Skeletal muscle tissue (tissue), 4 donors: ENCODE results near the gene RAB11A. TPM values are rescaled to one million over a fixed set of nuclear protein-coding genes. Genes with fewer than 3 reads are reported as not detected.

Source experiments
- H3K27ac ChIP-seq: one replicate; pipeline ENCODE4 v1.7.0; 2013; ENCODE audit warnings: mild to moderate bottlenecking, low read depth, low read length, inconsistent platforms
- H3K27me3 ChIP-seq, 3 donors: one replicate each; pipeline ENCODE4 v1.7.0; 2013; ENCODE audit warnings: low read length in 3 of 3; ENCODE audit not compliant: control insufficient read depth in 3 of 3, insufficient read depth in 3 of 3
- H3K36me3 ChIP-seq, 3 donors: one replicate each; pipeline ENCODE4 v1.7.0; 2013; ENCODE audit warnings: low read length in 3 of 3; ENCODE audit not compliant: control insufficient read depth in 3 of 3, insufficient read depth in 3 of 3
- H3K4me1 ChIP-seq, 3 donors: one replicate each; pipeline ENCODE4 v1.7.0; 2013; ENCODE audit warnings: low read length in 3 of 3, mild to moderate bottlenecking in 3 of 3; ENCODE audit not compliant: control insufficient read depth in 3 of 3, insufficient read depth in 3 of 3
- H3K4me3 ChIP-seq, 3 donors: one replicate each; pipeline ENCODE4 v1.7.0; 2013; ENCODE audit warnings: low read length in 3 of 3
- H3K9ac ChIP-seq, 3 donors: one replicate each; pipeline ENCODE4 v1.7.0; 2013; ENCODE audit warnings: low read length in 3 of 3, mild to moderate bottlenecking in 3 of 3, moderate library complexity in 2 of 3, low read depth in 1 of 3
- H3K9me3 ChIP-seq, 3 donors: one replicate each; pipeline ENCODE4 v1.7.0; 2013; ENCODE audit warnings: low read length in 3 of 3; ENCODE audit not compliant: control insufficient read depth in 3 of 3
- total RNA-seq: library from RNA; depleted of rRNA; stranded (reverse); fragments of >200 nt; gene quantifications from one replicate; pipeline ENCODE4 v1.2.3, GENCODE V29; 2014
- donor health status: Osteomylitis.

Gene RAB11A
- total RNA-seq, 1 donor from 2014 or later = 50.1 TPM

GRCh38 chr15:65919353-65919752 lies 50.1 kb downstream of the RAB11A start:
- no peak overlapping the region for H3K4me3 ChIP-seq
- no peaks in the 10 kb centered on the region for H3K27me3 ChIP-seq
- H3K27ac ChIP-seq = no peak overlapping the region
- H3K9me3 ChIP-seq = no peaks in the 10 kb centered on the region
- peaks cover 0 to 3% (median 0%) of the 10 kb centered on the region in 3 donors for H3K36me3 ChIP-seq
- H3K9ac ChIP-seq = no peak overlapping the region
- peaks cover 4 to 13% (median 7%) of the 10 kb centered on the region in 3 donors for H3K4me1 ChIP-seq

- Histone ChIP-seq H3K4me3 (no peak overlapping the region), H3K36me3 (peaks cover 0 to 3% (median 0%) of the 10 kb centered on the region in 3 donors), H3K4me1 (peaks cover 4 to 13% (median 7%) of the 10 kb centered on the region in 3 donors), H3K9me3 (no peaks in the 10 kb centered on the region), H3K9ac (no peak overlapping the region), H3K27me3 (no peaks in the 10 kb centered on the region), H3K27ac (no peak overlapping the region)
Measured at GRCh38 chr15:65920121-65920520, 50.8 kb downstream of the RAB11A start.

DNA sequence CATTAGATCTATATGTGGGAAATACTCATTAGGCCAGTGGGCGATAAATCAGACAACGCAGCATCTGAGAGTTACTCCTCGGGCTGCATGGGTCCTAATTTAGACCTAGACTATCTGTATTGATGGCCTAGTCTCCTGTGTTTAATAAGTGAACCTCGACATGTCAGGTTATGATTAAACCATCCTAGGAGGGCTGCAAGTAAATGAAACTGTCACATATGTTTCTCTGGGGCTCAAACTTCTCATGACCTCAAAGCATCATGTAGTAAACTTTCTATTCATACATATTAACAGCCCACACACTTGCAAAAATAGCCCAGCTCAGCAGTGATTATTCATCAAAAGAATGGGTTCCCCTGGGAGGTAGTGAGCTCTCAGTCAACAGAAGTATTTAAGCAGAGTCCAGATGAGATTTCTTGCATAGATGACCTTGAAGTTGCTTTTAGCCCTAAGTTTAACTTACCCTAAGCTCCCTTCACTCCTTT lies 51.6 kb downstream of the RAB11A start:
- no peak overlapping the region for H3K9ac ChIP-seq
- peaks cover 4 to 13% (median 7%) of the 10 kb centered on the region in 3 donors for H3K4me1 ChIP-seq
- peaks cover 0 to 3% (median 0%) of the 10 kb centered on the region in 3 donors for H3K36me3 ChIP-seq
- H3K4me3 ChIP-seq = no peak overlapping the region
- no peaks in the 10 kb centered on the region for H3K9me3 ChIP-seq
- no peak overlapping the region for H3K27ac ChIP-seq
- no peaks in the 10 kb centered on the region for H3K27me3 ChIP-seq

- no peak overlapping the region for H3K9ac ChIP-seq
- no peaks in the 10 kb centered on the region for H3K9me3 ChIP-seq
- H3K4me1 ChIP-seq = peaks cover 0 to 5% (median 2%) of the 10 kb centered on the region in 3 donors
- no peak overlapping the region for H3K27ac ChIP-seq
- H3K36me3 ChIP-seq = peaks cover 0 to 3% (median 0%) of the 10 kb centered on the region in 3 donors
- H3K4me3 ChIP-seq = no peak overlapping the region
- no peaks in the 10 kb centered on the region for H3K27me3 ChIP-seq
Measured at GRCh38 chr15:65921780-65922179, 52.5 kb downstream of the RAB11A start.

- Histone ChIP-seq H3K27ac (no peak overlapping the region), H3K4me3 (no peak overlapping the region), H3K4me1 (peaks cover 0 to 3% (median 2%) of the 10 kb centered on the region in 3 donors), H3K9me3 (no peaks in the 10 kb centered on the region), H3K27me3 (no peaks in the 10 kb centered on the region), H3K36me3 (peaks cover 0 to 3% (median 0%) of the 10 kb centered on the region in 3 donors), H3K9ac (no peak overlapping the region)
Measured at GRCh38 chr15:65922621-65923020, 53.3 kb downstream of the RAB11A start.

- Histone ChIP-seq H3K27me3 (no peaks in the 10 kb centered on the region), H3K36me3 (peaks cover 0 to 3% (median 0%) of the 10 kb centered on the region in 3 donors), H3K4me1 (peaks cover 0 to 3% (median 2%) of the 10 kb centered on the region in 3 donors), H3K4me3 (no peak overlapping the region), H3K27ac (no peak overlapping the region), H3K9ac (no peak overlapping the region), H3K9me3 (no peaks in the 10 kb centered on the region)
Measured at GRCh38 chr15:65923264-65923663, 54.0 kb downstream of the RAB11A start.

DNA sequence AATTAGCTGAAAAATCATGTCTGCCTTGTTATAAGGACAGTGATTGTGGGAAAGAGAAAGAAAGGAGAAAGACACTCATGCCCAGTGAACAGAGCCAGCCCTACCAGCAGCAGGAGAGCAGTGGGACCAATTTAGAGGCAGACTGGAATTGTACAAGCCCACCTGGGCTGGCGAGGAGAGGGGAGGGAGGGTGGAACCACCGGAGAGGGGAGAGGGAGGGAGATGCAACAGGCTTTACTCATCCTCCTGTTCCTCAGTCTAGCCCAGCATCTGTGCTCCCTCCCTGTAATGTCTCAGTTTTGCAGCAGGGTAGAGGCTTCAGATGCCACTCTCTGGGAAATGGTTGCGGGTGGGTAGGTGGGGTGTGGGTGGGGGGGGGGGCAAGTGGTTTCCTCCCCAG lies 54.7 kb downstream of the RAB11A start:
- H3K4me1 ChIP-seq = peaks cover 0 to 3% (median 2%) of the 10 kb centered on the region in 3 donors
- no peak overlapping the region for H3K9ac ChIP-seq
- H3K27me3 ChIP-seq = no peaks in the 10 kb centered on the region
- H3K9me3 ChIP-seq = no peaks in the 10 kb centered on the region
- no peak overlapping the region for H3K27ac ChIP-seq
- H3K4me3 ChIP-seq = no peak overlapping the region
- H3K36me3 ChIP-seq = peaks cover 0 to under 1% (median 0%) of the 10 kb centered on the region in 3 donors

DNA sequence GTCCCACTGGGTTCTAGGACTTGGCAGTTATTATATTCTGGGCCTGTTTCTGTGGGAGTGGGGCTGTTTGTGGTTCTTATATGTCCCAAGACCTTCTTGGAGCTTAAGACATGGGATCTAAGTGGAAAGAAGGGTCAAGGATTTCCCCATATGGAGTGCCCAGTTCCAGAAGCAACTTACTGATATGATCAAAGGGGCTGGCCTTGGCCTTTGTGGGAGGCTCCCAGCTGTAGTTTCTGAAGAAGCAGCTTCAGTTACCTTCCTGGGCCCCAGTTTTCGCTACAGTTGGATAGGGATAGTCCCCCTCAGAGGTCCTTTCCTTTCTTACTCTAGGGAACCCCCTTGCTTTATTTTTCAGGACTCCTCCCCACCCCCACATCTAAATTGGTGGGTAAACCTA lies 56.0 kb downstream of the RAB11A start:
- no peak overlapping the region for H3K27ac ChIP-seq
- H3K4me3 ChIP-seq = no peak overlapping the region
- no peaks in the 10 kb centered on the region for H3K27me3 ChIP-seq
- H3K36me3 ChIP-seq = no peaks in the 10 kb centered on the region
- H3K9ac ChIP-seq = no peak overlapping the region
- H3K9me3 ChIP-seq = no peaks in the 10 kb centered on the region
- peaks cover 0 to 3% (median 0%) of the 10 kb centered on the region in 3 donors for H3K4me1 ChIP-seq

- Histone ChIP-seq H3K27me3 (no peaks in the 10 kb centered on the region), H3K9ac (no peak overlapping the region), H3K9me3 (no peaks in the 10 kb centered on the region), H3K4me1 (no peaks in the 10 kb centered on the region), H3K4me3 (no peak overlapping the region), H3K27ac (no peak overlapping the region), H3K36me3 (no peaks in the 10 kb centered on the region)
Measured at GRCh38 chr15:65926459-65926858, 57.2 kb downstream of the RAB11A start.

DNA sequence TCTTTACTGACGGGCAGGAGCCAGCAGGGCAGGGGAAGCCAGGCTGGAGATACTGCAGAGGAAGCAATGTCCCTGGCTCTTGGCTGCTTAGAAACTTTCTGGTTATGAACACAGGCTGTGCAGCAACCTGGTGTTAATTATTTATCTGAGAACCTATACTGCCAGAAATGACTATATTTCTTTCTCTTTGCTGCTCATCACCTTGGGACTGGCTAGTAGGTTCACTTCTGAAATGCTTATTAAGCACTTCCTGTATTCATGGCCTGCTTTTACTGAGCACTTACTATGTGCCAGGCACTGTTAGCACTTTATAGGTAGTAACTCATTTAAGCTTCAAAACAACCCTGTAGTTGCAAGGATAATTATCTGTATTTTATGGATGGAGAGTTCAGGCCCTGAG lies 57.6 kb downstream of the RAB11A start:
- H3K9me3 ChIP-seq = no peaks in the 10 kb centered on the region
- H3K9ac ChIP-seq = no peak overlapping the region
- no peaks in the 10 kb centered on the region for H3K4me1 ChIP-seq
- H3K4me3 ChIP-seq = no peak overlapping the region
- no peaks in the 10 kb centered on the region for H3K36me3 ChIP-seq
- H3K27ac ChIP-seq = no peak overlapping the region
- H3K27me3 ChIP-seq = no peaks in the 10 kb centered on the region
